Mammary epithelial cell (primary cell): ENCODE results near the gene WASHC3.

ENCODE experiments used
- EZH2 ChIP-seq: IDR thresholded peaks from 2 replicates; pipeline ENCODE4 v1.6.1; 2012; ENCODE audit warnings: low read length, inconsistent platforms, borderline replicate concordance
- TF ChIP-seq, protein P1 (sequence below), 2 donors: IDR thresholded peaks in 1 of 2; conservative IDR thresholded peaks in 1 of 2; 2 replicates each; pipeline ENCODE4 v1.5.1; 2011 to 2012; ENCODE audit warnings: inconsistent platforms in 2 of 2, low read length in 2 of 2, mild to moderate bottlenecking in 2 of 2, control low read depth in 1 of 2, low read depth in 1 of 2; ENCODE audit not compliant: insufficient read depth in 1 of 2; ENCODE audit errors: extremely low read depth in 1 of 2

DNA sequence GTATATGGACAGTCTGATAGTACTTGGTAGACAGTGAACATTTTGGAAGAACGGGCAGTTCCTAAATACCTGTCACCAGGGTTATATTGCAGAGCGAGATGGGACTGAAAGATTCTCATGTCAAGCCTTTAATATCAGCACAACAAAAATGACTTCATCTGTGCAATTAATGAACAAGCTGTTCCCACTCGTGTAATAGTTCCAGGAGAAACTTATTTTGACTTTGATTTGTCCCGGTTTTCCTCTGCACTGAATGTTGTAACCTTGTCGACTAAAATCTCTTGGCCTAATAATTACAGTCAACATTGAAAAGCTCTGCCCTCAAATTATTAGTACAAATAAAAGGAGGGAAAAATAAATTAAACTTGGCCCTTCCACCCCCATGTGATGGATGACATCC, 79.5 kb downstream of the WASHC3 start:
- TF ChIP-seq, protein P1, sequence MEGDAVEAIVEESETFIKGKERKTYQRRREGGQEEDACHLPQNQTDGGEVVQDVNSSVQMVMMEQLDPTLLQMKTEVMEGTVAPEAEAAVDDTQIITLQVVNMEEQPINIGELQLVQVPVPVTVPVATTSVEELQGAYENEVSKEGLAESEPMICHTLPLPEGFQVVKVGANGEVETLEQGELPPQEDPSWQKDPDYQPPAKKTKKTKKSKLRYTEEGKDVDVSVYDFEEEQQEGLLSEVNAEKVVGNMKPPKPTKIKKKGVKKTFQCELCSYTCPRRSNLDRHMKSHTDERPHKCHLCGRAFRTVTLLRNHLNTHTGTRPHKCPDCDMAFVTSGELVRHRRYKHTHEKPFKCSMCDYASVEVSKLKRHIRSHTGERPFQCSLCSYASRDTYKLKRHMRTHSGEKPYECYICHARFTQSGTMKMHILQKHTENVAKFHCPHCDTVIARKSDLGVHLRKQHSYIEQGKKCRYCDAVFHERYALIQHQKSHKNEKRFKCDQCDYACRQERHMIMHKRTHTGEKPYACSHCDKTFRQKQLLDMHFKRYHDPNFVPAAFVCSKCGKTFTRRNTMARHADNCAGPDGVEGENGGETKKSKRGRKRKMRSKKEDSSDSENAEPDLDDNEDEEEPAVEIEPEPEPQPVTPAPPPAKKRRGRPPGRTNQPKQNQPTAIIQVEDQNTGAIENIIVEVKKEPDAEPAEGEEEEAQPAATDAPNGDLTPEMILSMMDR (conservative IDR thresholded peaks at IDR 0.05 in 1 of 2, IDR thresholded peaks at IDR 0.05 in 1 of 2; ENCODE audit: extremely low read depth in 1 of 2, insufficient read depth in 1 of 2, low read depth in 1 of 2, low read length in 2 of 2) = no peak
- TF ChIP-seq EZH2 = no peak
